Measurements from ENCODE around the gene NACC2. TPM values are rescaled to one million over a fixed set of nuclear protein-coding genes. Genes with fewer than 3 reads are reported as not detected.

Gene NACC2
- polyA plus RNA-seq, 3 donors = 8.1 to 32.4 (median 8.7) TPM

DNA sequence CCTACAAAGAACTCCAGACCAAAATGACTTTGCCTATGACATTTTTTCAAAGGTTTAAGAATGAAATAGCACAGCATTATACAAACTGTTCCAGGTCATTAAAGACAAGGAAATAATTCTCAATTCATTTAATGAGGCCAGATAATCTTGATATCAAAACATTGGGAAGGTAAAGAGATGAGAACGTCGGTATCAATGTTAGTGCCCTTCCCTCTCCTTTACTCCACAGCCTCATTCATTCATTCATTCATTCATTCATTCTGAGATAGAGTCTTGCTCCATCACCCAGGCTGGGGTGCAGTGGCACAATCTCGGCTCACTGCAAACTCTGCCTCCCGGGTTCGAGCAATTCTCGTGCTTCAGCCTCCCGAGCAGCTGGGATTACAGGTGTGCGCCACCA, 64.0 kb downstream of the NACC2 start:
- peaks cover 0 to 8% of the 10 kb centered on the region in 2 donors for H3K9me3 ChIP-seq (replicated peaks in 1 of 2; ENCODE audit: control insufficient read depth in 1 of 2, insufficient read depth in 1 of 2, low read length in 2 of 2)
- Mint-ChIP-seq H3K4me3 (no peak overlapping the region), H3K36me3 (peaks cover 51 to 79% of the 10 kb centered on the region in 2 donors), H3K27me3 (ENCODE audit: low read depth in 3 of 3) (no peaks in the 10 kb centered on the region), H3K27ac (peak overlapping the region in 1 of 7 donors; percentile 8), H3K4me1 (peaks cover 58% of the 10 kb centered on the region), H3K9me3 (peaks cover 0 to 10% (median 3%) of the 10 kb centered on the region in 7 donors)
- H3K4me2 ChIP-seq (replicated peaks; ENCODE audit: extremely low read depth, low read length, poor library complexity, severe bottlenecking) = no peak overlapping the region
- peaks cover 37 to 47% of the 10 kb centered on the region in 2 donors for H3K4me1 ChIP-seq (ENCODE audit: control insufficient read depth in 1 of 2, insufficient read depth in 2 of 2, low read length in 2 of 2)
- peak overlapping the region in 1 of 2 donors; percentile 67 for H3K27ac ChIP-seq (ENCODE audit: low read depth in 1 of 2, low read length in 2 of 2)
- intact Hi-C loops (cut with micrococcal nuclease) = no loop called here
- DNase-seq = no peak
- TF ChIP-seq, protein P1, sequence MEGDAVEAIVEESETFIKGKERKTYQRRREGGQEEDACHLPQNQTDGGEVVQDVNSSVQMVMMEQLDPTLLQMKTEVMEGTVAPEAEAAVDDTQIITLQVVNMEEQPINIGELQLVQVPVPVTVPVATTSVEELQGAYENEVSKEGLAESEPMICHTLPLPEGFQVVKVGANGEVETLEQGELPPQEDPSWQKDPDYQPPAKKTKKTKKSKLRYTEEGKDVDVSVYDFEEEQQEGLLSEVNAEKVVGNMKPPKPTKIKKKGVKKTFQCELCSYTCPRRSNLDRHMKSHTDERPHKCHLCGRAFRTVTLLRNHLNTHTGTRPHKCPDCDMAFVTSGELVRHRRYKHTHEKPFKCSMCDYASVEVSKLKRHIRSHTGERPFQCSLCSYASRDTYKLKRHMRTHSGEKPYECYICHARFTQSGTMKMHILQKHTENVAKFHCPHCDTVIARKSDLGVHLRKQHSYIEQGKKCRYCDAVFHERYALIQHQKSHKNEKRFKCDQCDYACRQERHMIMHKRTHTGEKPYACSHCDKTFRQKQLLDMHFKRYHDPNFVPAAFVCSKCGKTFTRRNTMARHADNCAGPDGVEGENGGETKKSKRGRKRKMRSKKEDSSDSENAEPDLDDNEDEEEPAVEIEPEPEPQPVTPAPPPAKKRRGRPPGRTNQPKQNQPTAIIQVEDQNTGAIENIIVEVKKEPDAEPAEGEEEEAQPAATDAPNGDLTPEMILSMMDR (IDR thresholded peaks at IDR 0.05) = no peak
- peaks cover 100% of the 10 kb centered on the region for H4K20me1 ChIP-seq (ENCODE audit: insufficient read depth, low read length)
- H3K9ac ChIP-seq (ENCODE audit: insufficient read depth, low read length, poor library complexity, severe bottlenecking) = no peak overlapping the region
- no peaks in the 10 kb centered on the region for H3K27me3 ChIP-seq (ENCODE audit: control insufficient read depth in 2 of 2, insufficient read depth in 2 of 2, low read length in 2 of 2)
- no peak overlapping the region for H3K4me3 ChIP-seq (replicated peaks in 1 of 3; ENCODE audit: low read depth in 2 of 3, low read length in 3 of 3)
- H3K36me3 ChIP-seq (replicated peaks in 1 of 2; ENCODE audit: control insufficient read depth in 1 of 2, insufficient read depth in 2 of 2, low read length in 2 of 2) = peaks cover 23 to 49% of the 10 kb centered on the region in 2 donors
- peaks cover 100% of the 10 kb centered on the region for H3K79me2 ChIP-seq (ENCODE audit: insufficient read depth, low read length)
- WGBS (ENCODE audit: insufficient coverage) = 100% methylated on average over 6 of the region's 8 CpGs
- H2AFZ ChIP-seq (ENCODE audit: insufficient read depth, low read depth, low read length, poor library complexity, severe bottlenecking) = no peak overlapping the region

- intact Hi-C loops (cut with micrococcal nuclease) = no loop called here
- peaks cover 21 to 44% of the 10 kb centered on the region in 2 donors for H3K36me3 ChIP-seq (replicated peaks in 1 of 2; ENCODE audit: control insufficient read depth in 1 of 2, insufficient read depth in 2 of 2, low read length in 2 of 2)
- peaks cover 100% of the 10 kb centered on the region for H4K20me1 ChIP-seq (ENCODE audit: insufficient read depth, low read length)
- 96% methylated on average over 12 of the region's 12 CpGs for WGBS (ENCODE audit: insufficient coverage)
- H3K36me3 Mint-ChIP-seq = peaks cover 41 to 76% of the 10 kb centered on the region in 2 donors
- peaks cover 100% of the 10 kb centered on the region for H3K79me2 ChIP-seq (ENCODE audit: insufficient read depth, low read length)
- no peak overlapping the region for H3K27ac Mint-ChIP-seq
- no peak overlapping the region for H3K4me3 ChIP-seq (replicated peaks in 1 of 3; ENCODE audit: low read depth in 2 of 3, low read length in 3 of 3)
- H3K9me3 Mint-ChIP-seq = peaks cover 0 to 10% (median 3%) of the 10 kb centered on the region in 7 donors
- TF ChIP-seq, protein P1 (IDR thresholded peaks at IDR 0.05) = no peak
- DNase-seq = no peak
- no peaks in the 10 kb centered on the region for H3K27me3 ChIP-seq (ENCODE audit: control insufficient read depth in 2 of 2, insufficient read depth in 2 of 2, low read length in 2 of 2)
- peaks cover 0 to 8% of the 10 kb centered on the region in 2 donors for H3K9me3 ChIP-seq (replicated peaks in 1 of 2; ENCODE audit: control insufficient read depth in 1 of 2, insufficient read depth in 1 of 2, low read length in 2 of 2)
- no peak overlapping the region for H2AFZ ChIP-seq (ENCODE audit: insufficient read depth, low read depth, low read length, poor library complexity, severe bottlenecking)
- peaks cover 36 to 41% of the 10 kb centered on the region in 2 donors for H3K4me1 ChIP-seq (ENCODE audit: control insufficient read depth in 1 of 2, insufficient read depth in 2 of 2, low read length in 2 of 2)
- no peak overlapping the region for H3K4me3 Mint-ChIP-seq
- peaks cover 49% of the 10 kb centered on the region for H3K4me1 Mint-ChIP-seq
- H3K27ac ChIP-seq (ENCODE audit: low read depth in 1 of 2, low read length in 2 of 2) = no peak overlapping the region
- no peak overlapping the region for H3K9ac ChIP-seq (ENCODE audit: insufficient read depth, low read length, poor library complexity, severe bottlenecking)
- no peak overlapping the region for H3K4me2 ChIP-seq (replicated peaks; ENCODE audit: extremely low read depth, low read length, poor library complexity, severe bottlenecking)
- no peaks in the 10 kb centered on the region for H3K27me3 Mint-ChIP-seq (ENCODE audit: low read depth in 3 of 3)
Observed at GRCh38 chr9:136029556-136029955, 65.5 kb downstream of the NACC2 start.

Data from CD14-positive monocyte (primary cell).